H1 (cell line): ENCODE results near the gene DPYD.

Source experiments
- ATF3 ChIP-seq: IDR thresholded peaks from 2 replicates; pipeline ENCODE4 v1.6.1; 2011; ENCODE audit warnings: low read depth, mild to moderate bottlenecking, low read length; ENCODE audit not compliant: insufficient read depth
- CTCF ChIP-seq, 3 experiments: IDR thresholded peaks; 1 replicate in 2 of 3; 2 replicates in 1 of 3; pipeline versions ENCODE4 v1.5.1 to v1.6.1; 2011; ENCODE audit warnings: low read length in 3 of 3, mild to moderate bottlenecking in 3 of 3, inconsistent platforms in 2 of 3, low read depth in 1 of 3, moderate library complexity in 1 of 3; ENCODE audit not compliant: insufficient read depth in 1 of 3; ENCODE audit errors: control extremely low read depth in 1 of 3

DNA sequence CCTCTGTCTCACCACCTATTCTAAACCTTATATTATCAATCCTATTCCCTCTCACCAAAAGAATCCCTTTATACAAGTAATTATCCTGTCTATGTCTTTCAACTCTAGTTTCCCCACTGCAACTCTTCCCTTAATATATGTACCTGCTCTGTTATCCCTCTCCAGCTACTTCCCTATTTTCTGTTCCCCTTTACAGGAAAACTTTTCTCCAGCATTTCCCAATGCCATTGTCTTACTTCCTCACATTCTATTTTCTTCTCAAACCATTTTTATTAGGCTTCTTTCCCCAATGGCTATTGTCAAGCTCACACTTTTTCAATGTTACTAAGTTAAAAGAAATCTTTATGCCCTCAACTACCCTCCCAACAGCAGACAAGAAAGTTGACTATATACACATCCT, 11.6 kb downstream of the DPYD start:
- TF ChIP-seq ATF3 (no peak), CTCF (IDR thresholded peaks at IDR 0.05; ENCODE audit: control extremely low read depth in 1 of 3, insufficient read depth in 1 of 3, low read depth in 1 of 3, low read length in 3 of 3) (no peak)
